Caki2 (cell line): Measurements from ENCODE around the gene PRSS12. TPM values are rescaled to one million over a fixed set of nuclear protein-coding genes. Genes with fewer than 3 reads are reported as not detected.

Experiments used
- DNase-seq: peaks from one replicate; pipeline ENCODE4 v3.0.0-alpha.2; 2015; ENCODE audit warnings: low read depth
- in situ Hi-C: cut with HindIII; loops from 2 replicates; pipeline ENCODE4 v1.10.0; 2016; ENCODE audit warnings: low sequenced_read_pairs, low pct_unique_long_range_greater_than_20kb, mixed read lengths
- total RNA-seq: library from RNA; depleted of rRNA; stranded (reverse); fragments of >200 nt; shearing (Covaris generic); gene quantifications from 2 replicates; pipeline ENCODE4 v1.2.3, GENCODE V29; 2014; ENCODE audit warnings: low replicate concordance

The PRSS12 gene
- total RNA-seq, 1 experiment from 2014 or later: 0.68 TPM

- in situ Hi-C loops: no loop called here
- no peak for DNase-seq
These were observed 93.7 kb downstream of the PRSS12 start for GRCh38 chr4:118259111-118259510.

DNA sequence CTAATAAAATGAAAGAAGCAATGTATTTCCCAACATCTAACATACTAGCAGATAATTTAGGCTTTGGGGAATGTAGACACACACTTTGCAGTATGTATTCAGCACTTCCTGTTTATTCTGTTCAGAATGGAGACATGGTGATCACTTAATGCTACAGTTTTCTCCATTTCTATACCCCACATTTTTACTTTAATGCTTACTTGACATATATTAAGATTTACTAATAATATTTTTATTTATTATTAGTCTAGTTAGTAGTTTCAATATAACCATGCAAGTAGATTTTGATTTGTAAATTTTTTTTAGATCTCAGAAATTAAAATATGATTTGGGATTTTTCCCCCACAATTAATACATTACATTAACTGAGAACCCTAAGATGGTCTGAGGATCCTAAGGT lies 98.4 kb downstream of the PRSS12 start:
- in situ Hi-C loops: no loop called here
- no peak for DNase-seq

GRCh38 chr4:118249890-118250289 lies 102.9 kb downstream of the PRSS12 start:
- DNase-seq: no peak
- in situ Hi-C loops: no loop called here

GRCh38 chr4:118237531-118237930 lies 115.3 kb downstream of the PRSS12 start:
- in situ Hi-C loops: no loop called here
- no peak for DNase-seq

GRCh38 chr4:118235566-118236120 lies 117.2 kb downstream of the PRSS12 start:
- no peak for DNase-seq
- in situ Hi-C loops: no loop called here
